HepG2 (cell line): ENCODE data around the gene YBX2. TPM values are rescaled to one million over a fixed set of nuclear protein-coding genes. Genes with fewer than 3 reads are reported as not detected.

Experiments used
- ADNP ChIP-seq: sonication (generic); formaldehyde crosslinking; IDR thresholded peaks from 2 replicates; pipeline ENCODE4 v1.4.0; 2020; ENCODE audit warnings: missing genetic modification reagents
- BCLAF1 ChIP-seq: fragments of 450-650 bp; IDR thresholded peaks from 2 replicates; pipeline ENCODE4 v1.6.1; 2017; ENCODE audit warnings: mild to moderate bottlenecking
- E2F5 ChIP-seq: sonication (generic); formaldehyde crosslinking; conservative IDR thresholded peaks from 2 replicates; pipeline ENCODE4 v1.4.0; 2020; ENCODE audit warnings: missing genetic modification reagents
- FIP1L1 ChIP-seq: fragments of 200-400 bp; formaldehyde crosslinking; IDR thresholded peaks from 2 replicates; pipeline ENCODE4 v1.6.1; 2018; ENCODE audit warnings: low read depth, mild to moderate bottlenecking, low read length, moderate library complexity, borderline replicate concordance; ENCODE audit not compliant: insufficient read depth
- FOXA1 ChIP-seq, 2 experiments: fragments of 450-650 bp in 1 of 2; sonication (generic) in 1 of 2; formaldehyde crosslinking in 1 of 2; IDR thresholded peaks; 2 replicates each; pipeline versions ENCODE4 v1.4.0 to v1.6.1; 2016 to 2020; ENCODE audit warnings: missing genetic modification reagents in 1 of 2
- GABPB1 ChIP-seq: IDR thresholded peaks from 2 replicates; pipeline ENCODE4 v1.6.1; 2016; ENCODE audit warnings: mild to moderate bottlenecking, missing genetic modification reagents, moderate library complexity, missing compliant biosample characterization
- GLI4 ChIP-seq: sonication (generic); formaldehyde crosslinking; IDR thresholded peaks from 2 replicates; pipeline ENCODE4 v1.5.1; 2020; ENCODE audit warnings: missing genetic modification reagents, mild to moderate bottlenecking, moderate library complexity, borderline replicate concordance
- HHEX ChIP-seq: IDR thresholded peaks from 2 replicates; pipeline ENCODE4 v1.6.1; 2016; ENCODE audit warnings: control low read depth
- MTF1 ChIP-seq: sonication (generic); formaldehyde crosslinking; IDR thresholded peaks from 2 replicates; pipeline ENCODE4 v1.5.0; 2020; ENCODE audit warnings: missing genetic modification reagents
- MXD1 ChIP-seq: sonication (generic); formaldehyde crosslinking; IDR thresholded peaks from 2 replicates; pipeline ENCODE4 v1.4.0; 2020; ENCODE audit warnings: mild to moderate bottlenecking, missing genetic modification reagents
- NFATC3 ChIP-seq: sonication (generic); formaldehyde crosslinking; IDR thresholded peaks from 2 replicates; pipeline ENCODE4 v1.5.1; 2020; ENCODE audit warnings: mild to moderate bottlenecking, missing genetic modification reagents
- NFIC ChIP-seq: IDR thresholded peaks from 2 replicates; pipeline ENCODE4 v1.6.1; 2012; ENCODE audit warnings: mild to moderate bottlenecking, low read length, inconsistent platforms
- RARA ChIP-seq: IDR thresholded peaks from 2 replicates; pipeline ENCODE4 v1.6.1; 2016; ENCODE audit warnings: missing genetic modification reagents, missing compliant biosample characterization
- RFX5 ChIP-seq: IDR thresholded peaks from 2 replicates; pipeline ENCODE4 v1.6.1; 2011; ENCODE audit warnings: low read depth, low read length, improper control_type of control experiment
- SMAD1 ChIP-seq: sonication (generic); formaldehyde crosslinking; IDR thresholded peaks from 2 replicates; pipeline ENCODE4 v1.4.0; 2020; ENCODE audit warnings: missing genetic modification reagents, low read depth, mild to moderate bottlenecking, borderline replicate concordance
- SRSF1 ChIP-seq: fragments of 200-400 bp; formaldehyde crosslinking; optimal IDR thresholded peaks from 2 replicates; pipeline ENCODE3; 2017; ENCODE audit warnings: mild to moderate bottlenecking, low read depth, low read length, moderate library complexity
- TAF15 ChIP-seq: fragments of 200-400 bp; formaldehyde crosslinking; IDR thresholded peaks from one replicate; pipeline ENCODE4 v1.6.1; 2018; ENCODE audit warnings: mild to moderate bottlenecking, low read depth, low read length; ENCODE audit not compliant: poor library complexity, severe bottlenecking
- ZBTB1 ChIP-seq: sonication (generic); formaldehyde crosslinking; IDR thresholded peaks from 2 replicates; pipeline ENCODE4 v1.4.0; 2020; ENCODE audit warnings: missing genetic modification reagents, borderline replicate concordance
- ZBTB43 ChIP-seq: sonication (generic); formaldehyde crosslinking; conservative IDR thresholded peaks from 2 replicates; pipeline ENCODE4 v1.4.0; 2020; ENCODE audit warnings: missing genetic modification reagents
- ZBTB46 ChIP-seq: sonication (generic); formaldehyde crosslinking; IDR thresholded peaks from 2 replicates; pipeline ENCODE4 v1.4.0; 2020; ENCODE audit warnings: mild to moderate bottlenecking, missing genetic modification reagents, borderline replicate concordance
- ZKSCAN5 ChIP-seq: sonication (generic); formaldehyde crosslinking; IDR thresholded peaks from 2 replicates; pipeline ENCODE4 v1.5.1; 2020; ENCODE audit warnings: mild to moderate bottlenecking, missing genetic modification reagents
- ZNF296 ChIP-seq: sonication (generic); formaldehyde crosslinking; conservative IDR thresholded peaks from 2 replicates; pipeline ENCODE4 v1.5.0; 2020; ENCODE audit warnings: mild to moderate bottlenecking, missing genetic modification reagents
- ZNF703 ChIP-seq: sonication (generic); formaldehyde crosslinking; IDR thresholded peaks from 2 replicates; pipeline ENCODE4 v1.5.1; 2020; ENCODE audit warnings: missing genetic modification reagents, mild to moderate bottlenecking, moderate library complexity, borderline replicate concordance
- polyA plus RNA-seq, 8 experiments: library from polyadenylated mRNA; depleted of rRNA in 3 of 8; stranded (reverse) in 7 of 8; unstranded in 1 of 8; fragments of >200 nt; fragmentation: Illumina TruSeq in 4 of 8; extraction: Trizol in 4 of 8; gene quantifications; 2 replicates each; pipeline versions ENCODE4 v1.2.1 to v1.2.3, GENCODE V29; 2011 to 2016; ENCODE audit warnings: low read depth in 4 of 8, missing spikeins in 1 of 8, mixed read lengths in 1 of 8; ENCODE audit not compliant: insufficient read depth in 1 of 8
- total RNA-seq, 5 experiments: library from RNA; depleted of rRNA; stranded (reverse); fragments of >200 nt; fragmentation: Illumina TruSeq; extraction: Trizol; gene quantifications; 2 replicates each; pipeline ENCODE4 v1.2.3, GENCODE V29; 2016; ENCODE audit warnings: low read depth in 1 of 5

YBX2 gene
- total and polyA plus RNA-seq, 2 of the 13 experiments (the other 11 are each of a cell fraction or from before 2014, with no cell fraction given): 0.12 to 0.22 TPM

- peak; percentile 9 for TF ChIP-seq SRSF1
- TF ChIP-seq E2F5 (CRISPR knock-in tag): no peak
- TF ChIP-seq TAF15: no peak
- 0 out of 2 replicates have a peak, but pooled peaks have one; percentile 55 for TF ChIP-seq GLI4 (CRISPR knock-in tag)
- TF ChIP-seq SMAD1: no peak
- TF ChIP-seq MXD1 (CRISPR knock-in tag): no peak
- TF ChIP-seq ADNP (CRISPR knock-in tag): no peak
- no peak for TF ChIP-seq RFX5
- TF ChIP-seq NFATC3 (CRISPR knock-in tag): peak; percentile 85; the same call in 1 of the 2 replicates
- no peak for TF ChIP-seq FIP1L1
- no peak for TF ChIP-seq MTF1 (CRISPR knock-in tag)
- no peak for TF ChIP-seq ZKSCAN5 (CRISPR knock-in tag)
- no peak for TF ChIP-seq ZNF296
- peak; percentile 42; the same call in 1 of the 2 replicates for TF ChIP-seq ZNF703
- TF ChIP-seq HHEX (CRISPR knock-in tag): no peak
- no peak for TF ChIP-seq ZBTB43
- no peak for TF ChIP-seq ZBTB1 (CRISPR knock-in tag)
- peak; percentile 42; the same call in 1 of the 2 replicates for TF ChIP-seq GABPB1 (CRISPR knock-in tag)
- TF ChIP-seq FOXA1 (IDR thresholded peaks at IDR 0.05): no peak
- no peak for TF ChIP-seq FOXA1 (CRISPR knock-in tag; IDR thresholded peaks at IDR 0.05)
- no peak for TF ChIP-seq RARA (CRISPR knock-in tag)
- TF ChIP-seq ZBTB46 (CRISPR knock-in tag): no peak
- TF ChIP-seq BCLAF1: no peak
- TF ChIP-seq NFIC: no peak
Measured at GRCh38 chr17:7280519-7281073, 13.8 kb downstream of the YBX2 start (continued).
